CD14-positive monocyte (primary cell): ENCODE measurements around the gene MPRIP. TPM values are rescaled to one million over a fixed set of nuclear protein-coding genes. Genes with fewer than 3 reads are reported as not detected.
A peak's percentile ranks its signal among the peaks of the same experiment; 100 is the strongest.

Source experiments
- DNase-seq, 3 donors: peaks; one replicate each; pipeline ENCODE4 v3.0.0-alpha.2; 2011 to 2022
- H2AFZ ChIP-seq: 2 replicates; pipeline ENCODE4 v1.6.0; 2012; ENCODE audit warnings: mild to moderate bottlenecking, low read depth, low read length, inconsistent platforms; ENCODE audit not compliant: insufficient read depth, poor library complexity, severe bottlenecking
- H3K27ac ChIP-seq, 2 donors: 1 replicate in 1 of 2; 2 replicates in 1 of 2; pipeline ENCODE4 v1.5.1; 2012 to 2013; ENCODE audit warnings: low read length in 2 of 2, control low read depth in 1 of 2, inconsistent platforms in 1 of 2, low read depth in 1 of 2, mild to moderate bottlenecking in 1 of 2
- H3K27me3 ChIP-seq, 2 donors: one replicate each; pipeline versions ENCODE4 v1.6.0 to v1.6.1; 2011 to 2013; ENCODE audit warnings: low read length in 2 of 2; ENCODE audit not compliant: control insufficient read depth in 2 of 2, insufficient read depth in 2 of 2
- H3K36me3 ChIP-seq, 2 donors: replicated peaks in 1 of 2; 1 replicate in 1 of 2; 2 replicates in 1 of 2; pipeline versions ENCODE4 v1.5.1 to v1.6.1; 2012 to 2013; ENCODE audit warnings: low read length in 2 of 2, control low read depth in 1 of 2, inconsistent platforms in 1 of 2, mild to moderate bottlenecking in 1 of 2; ENCODE audit not compliant: insufficient read depth in 2 of 2, control insufficient read depth in 1 of 2
- H3K4me1 ChIP-seq, 2 donors: 1 replicate in 1 of 2; 2 replicates in 1 of 2; pipeline versions ENCODE4 v1.5.1 to v1.6.1; 2012 to 2013; ENCODE audit warnings: low read length in 2 of 2, control low read depth in 1 of 2, inconsistent platforms in 1 of 2, mild to moderate bottlenecking in 1 of 2, moderate library complexity in 1 of 2; ENCODE audit not compliant: insufficient read depth in 2 of 2, control insufficient read depth in 1 of 2
- H3K4me2 ChIP-seq: replicated peaks from 2 replicates; pipeline ENCODE3; 2012; ENCODE audit warnings: low read length, moderate library complexity, mild to moderate bottlenecking; ENCODE audit not compliant: poor library complexity, severe bottlenecking; ENCODE audit errors: extremely low read depth
- H3K4me3 ChIP-seq, 3 experiments: fragments of 200-600 bp in 1 of 3; sonication (generic) in 1 of 3; replicated peaks in 1 of 3; 1 replicate in 2 of 3; 2 replicates in 1 of 3; pipeline ENCODE4 v1.5.1; 2011 to 2013; ENCODE audit warnings: low read length in 3 of 3, mild to moderate bottlenecking in 3 of 3, control low read depth in 2 of 3, low read depth in 2 of 3, inconsistent platforms in 1 of 3, moderate library complexity in 1 of 3
- H3K79me2 ChIP-seq: 2 replicates; pipeline ENCODE4 v1.6.0; 2012; ENCODE audit warnings: mild to moderate bottlenecking, control low read depth, inconsistent platforms, low read length, moderate library complexity; ENCODE audit not compliant: insufficient read depth
- H3K9ac ChIP-seq: 2 replicates; pipeline ENCODE4 v1.6.0; 2017; ENCODE audit warnings: low read length, mild to moderate bottlenecking; ENCODE audit not compliant: insufficient read depth, poor library complexity, severe bottlenecking
- H3K9me3 ChIP-seq, 2 donors: replicated peaks in 1 of 2; 1 replicate in 1 of 2; 2 replicates in 1 of 2; pipeline versions ENCODE4 v1.5.1 to v1.6.1; 2012 to 2013; ENCODE audit warnings: low read length in 2 of 2, control low read depth in 1 of 2; ENCODE audit not compliant: control insufficient read depth in 1 of 2, insufficient read depth in 1 of 2
- H4K20me1 ChIP-seq: 2 replicates; pipeline ENCODE4 v1.6.0; 2012; ENCODE audit warnings: mild to moderate bottlenecking, low read length, control low read depth, moderate library complexity; ENCODE audit not compliant: insufficient read depth
- H3K27ac Mint-ChIP-seq, 7 donors: one replicate each; pipeline ENCODE4 v1.8.0; 2020; ENCODE audit warnings: mild to moderate bottlenecking in 7 of 7, mixed read lengths in 7 of 7, moderate library complexity in 6 of 7, inconsistent platforms in 2 of 7
- H3K27me3 Mint-ChIP-seq, 3 donors: one replicate each; pipeline ENCODE4 v1.8.0; 2021 to 2022; ENCODE audit warnings: low read depth in 3 of 3, mild to moderate bottlenecking in 3 of 3, mixed read lengths in 3 of 3, moderate library complexity in 3 of 3, inconsistent platforms in 1 of 3
- H3K36me3 Mint-ChIP-seq, 2 donors: one replicate each; pipeline ENCODE4 v1.8.0; 2020; ENCODE audit warnings: mixed read lengths in 2 of 2, inconsistent platforms in 1 of 2, mild to moderate bottlenecking in 1 of 2
- H3K4me1 Mint-ChIP-seq: one replicate; pipeline ENCODE4 v1.8.0; 2020; ENCODE audit warnings: mild to moderate bottlenecking, mixed read lengths
- H3K4me3 Mint-ChIP-seq, 2 donors: one replicate each; pipeline ENCODE4 v1.8.0; 2020; ENCODE audit warnings: mild to moderate bottlenecking in 2 of 2, mixed read lengths in 2 of 2, moderate library complexity in 1 of 2
- H3K9me3 Mint-ChIP-seq, 7 donors: one replicate each; pipeline ENCODE4 v1.8.0; 2020 to 2022; ENCODE audit warnings: mixed read lengths in 7 of 7, mild to moderate bottlenecking in 6 of 7, moderate library complexity in 6 of 7, inconsistent platforms in 2 of 7
- CTCF ChIP-seq: fragments of 200-600 bp; IDR thresholded peaks from one replicate; pipeline ENCODE4 v1.8.0; 2022; ENCODE audit warnings: antibody characterized with exemption, mild to moderate bottlenecking
- whole genome bisulfite sequencing: methylation state at CpG from one replicate; pipeline ENCODE4 v1.1.5; 2013; ENCODE audit warnings: missing lambda C conversion rate; ENCODE audit not compliant: insufficient coverage; 5-methylcytosine and 5-hydroxymethylcytosine counted together
- intact Hi-C, 2 donors: fragments of 100-400 bp; cut with micrococcal nuclease; formaldehyde crosslinking; loops; one replicate each; pipeline versions ENCODE4 v1.15.0 to v1.15.1; 2023
- polyA plus RNA-seq, 3 donors: library from polyadenylated mRNA; depleted of rRNA in 1 of 3; unstranded in 2 of 3; stranded (reverse) in 1 of 3; fragments of 300-500 nt in 2 of 3; fragments of >200 nt in 1 of 3; fragmentation: Illumina TruSeq in 2 of 3; gene quantifications; 1 replicate in 2 of 3; 2 replicates in 1 of 3; pipeline ENCODE4 v1.2.3, GENCODE V29; 2012 to 2021

The MPRIP gene
- polyA plus RNA-seq, 3 donors = 2.0 to 48.7 (median 2.5) TPM

GRCh38 chr17:17207998-17208397, 165.7 kb downstream of the MPRIP start:
- Histone ChIP-seq H3K79me2 (no peaks in the 10 kb centered on the region), H3K4me1 (peaks cover 16 to 26% of the 10 kb centered on the region in 2 donors), H3K9ac (no peak overlapping the region), H3K4me3 (no peak overlapping the region), H3K27me3 (peaks cover 0 to 5% of the 10 kb centered on the region in 2 donors), H3K4me2 (no peak overlapping the region), H4K20me1 (peaks cover 10% of the 10 kb centered on the region), H3K27ac (no peak overlapping the region), H3K36me3 (peaks cover 15 to 26% of the 10 kb centered on the region in 2 donors), H2AFZ (no peak overlapping the region), H3K9me3 (no peaks in the 10 kb centered on the region)
- peaks cover 0 to 7% (median 0%) of the 10 kb centered on the region in 7 donors for H3K9me3 Mint-ChIP-seq
- H3K27me3 Mint-ChIP-seq = peaks cover 11 to 19% (median 15%) of the 10 kb centered on the region in 3 donors
- peaks cover 18 to 35% of the 10 kb centered on the region in 2 donors for H3K36me3 Mint-ChIP-seq
- no peak for DNase-seq
- intact Hi-C loops = no loop called here
- no peak for TF ChIP-seq CTCF
- H3K27ac Mint-ChIP-seq = peak overlapping the region in 1 of 7 donors; percentile 25
- no peak overlapping the region for H3K4me3 Mint-ChIP-seq
- H3K4me1 Mint-ChIP-seq = peaks cover 23% of the 10 kb centered on the region
- 50% methylated on average over 2 of the region's 8 CpGs for WGBS

- Histone ChIP-seq H3K4me3 (no peak overlapping the region), H3K4me1 (no peaks in the 10 kb centered on the region), H4K20me1 (peaks cover 33% of the 10 kb centered on the region), H3K27me3 (no peaks in the 10 kb centered on the region), H3K9ac (no peak overlapping the region), H3K79me2 (no peaks in the 10 kb centered on the region), H3K4me2 (no peak overlapping the region), H3K36me3 (peaks cover 71 to 81% of the 10 kb centered on the region in 2 donors), H3K27ac (no peak overlapping the region), H3K9me3 (no peaks in the 10 kb centered on the region), H2AFZ (no peak overlapping the region)
- Mint-ChIP-seq H3K27me3 (peaks cover 0 to 1% (median 0%) of the 10 kb centered on the region in 3 donors), H3K4me1 (no peaks in the 10 kb centered on the region), H3K9me3 (no peaks in the 10 kb centered on the region), H3K27ac (no peak overlapping the region), H3K36me3 (peaks cover 67 to 82% of the 10 kb centered on the region in 2 donors), H3K4me3 (no peak overlapping the region)
- intact Hi-C loops = no loop called here
- WGBS = 92% methylated on average over 4 of the region's 10 CpGs
- no peak for TF ChIP-seq CTCF
- no peak for DNase-seq
These were observed 171.5 kb downstream of the MPRIP start for GRCh38 chr17:17213775-17214174.
